Mammary epithelial cell (primary cell): Measurements from ENCODE around the gene SORBS1.

Source experiments
- CTCF ChIP-seq, 2 donors: IDR thresholded peaks in 1 of 2; conservative IDR thresholded peaks in 1 of 2; 2 replicates each; pipeline ENCODE4 v1.5.1; 2011 to 2012; ENCODE audit warnings: inconsistent platforms in 2 of 2, low read length in 2 of 2, mild to moderate bottlenecking in 2 of 2, control low read depth in 1 of 2, low read depth in 1 of 2; ENCODE audit not compliant: insufficient read depth in 1 of 2; ENCODE audit errors: extremely low read depth in 1 of 2
- EZH2 ChIP-seq: IDR thresholded peaks from 2 replicates; pipeline ENCODE4 v1.6.1; 2012; ENCODE audit warnings: low read length, inconsistent platforms, borderline replicate concordance

GRCh38 chr10:95525033-95525418, 36.1 kb downstream of the SORBS1 start:
- TF ChIP-seq CTCF (conservative IDR thresholded peaks at IDR 0.05 in 1 of 2, IDR thresholded peaks at IDR 0.05 in 1 of 2; ENCODE audit: extremely low read depth in 1 of 2, insufficient read depth in 1 of 2, low read depth in 1 of 2, low read length in 2 of 2): no peak
- no peak for TF ChIP-seq EZH2
